Hematopoietic multipotent progenitor cell treated with erythropoietin and hydrocortisone succinate and interleukin-3 and kit ligand, for 15 days (in vitro differentiated cells): Measurements from ENCODE around the gene HOXA5.

ENCODE experiments used
- DNase-seq: peaks from one replicate; pipeline ENCODE4 v3.0.0-alpha.2; 2015; ENCODE audit warnings: low spot score

HOXA5 gene

GRCh38 chr7:27143023-27143949 lies at the start of gene HOXA5:
Gene HOXA5, minus strand, starts transcription at chr7:27143681. Its CDS starts 74 bp downstream, at chr7:27143607.
- no peak for DNase-seq

GRCh38 chr7:27192546-27193334 lies 49.3 kb upstream of the HOXA5 start:
- DNase-seq = no peak

- DNase-seq = no peak
These were observed 48.5 kb upstream of the HOXA5 start for GRCh38 chr7:27191833-27192545.

- DNase-seq = no peak
These were observed 47.8 kb upstream of the HOXA5 start for GRCh38 chr7:27191161-27191731.

GRCh38 chr7:27189997-27190748 lies 46.7 kb upstream of the HOXA5 start:
- DNase-seq = no peak

GRCh38 chr7:27189295-27189996 lies 46.0 kb upstream of the HOXA5 start:
- DNase-seq = no peak

- no peak for DNase-seq
These were observed 45.2 kb upstream of the HOXA5 start for GRCh38 chr7:27188386-27189294.

- no peak for DNase-seq
These were observed 44.2 kb upstream of the HOXA5 start for GRCh38 chr7:27187475-27188385.

GRCh38 chr7:27186668-27187474 lies 43.4 kb upstream of the HOXA5 start:
- no peak for DNase-seq

- DNase-seq = no peak
These were observed 42.6 kb upstream of the HOXA5 start for GRCh38 chr7:27185854-27186667.

- DNase-seq = no peak
These were observed 41.8 kb upstream of the HOXA5 start, which contains the start of gene HOXA11 for GRCh38 chr7:27185013-27185853. Gene HOXA11, minus strand, starts transcription at chr7:27185232. Its CDS starts 88 bp downstream, at chr7:27185144.

- DNase-seq = no peak
These were observed 41.0 kb upstream of the HOXA5 start for GRCh38 chr7:27184337-27185012.

- no peak for DNase-seq
These were observed 40.3 kb upstream of the HOXA5 start for GRCh38 chr7:27183682-27184336.

GRCh38 chr7:27182861-27183681 lies 39.6 kb upstream of the HOXA5 start:
- no peak for DNase-seq
